ENCODE results near the gene ERGIC2. TPM values are rescaled to one million over a fixed set of nuclear protein-coding genes. Genes with fewer than 3 reads are reported as not detected.

Gene ERGIC2
- total and polyA plus RNA-seq, 2 of the 13 experiments (the other 11 are each of a cell fraction or from before 2014, with no cell fraction given), result 32.6 to 73.5 TPM

DNA sequence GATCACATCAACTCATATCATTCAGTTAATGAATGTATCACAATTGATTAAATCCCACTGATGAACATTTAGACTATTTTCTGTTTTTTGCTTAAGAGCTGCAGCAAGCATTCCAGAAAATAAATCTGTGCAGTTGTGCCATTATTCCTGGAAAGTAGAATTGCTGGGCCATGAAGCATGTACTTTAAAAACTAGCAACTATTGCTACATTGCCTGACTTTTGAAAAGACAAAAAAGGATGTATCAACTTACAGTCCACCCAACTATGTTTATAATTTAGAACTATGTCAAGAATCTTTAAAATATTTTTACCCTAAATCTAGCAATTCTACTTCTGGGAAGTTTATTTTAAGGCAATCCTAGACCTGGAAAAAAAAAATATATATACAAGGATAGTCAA is 33.4 kb upstream of the ERGIC2 start (continued):
- TF ChIP-seq ZSCAN31 (CRISPR knock-in tag; IDR thresholded peaks at IDR 0.05; ENCODE audit: low read depth), result no peak
- TF ChIP-seq, protein P1, sequence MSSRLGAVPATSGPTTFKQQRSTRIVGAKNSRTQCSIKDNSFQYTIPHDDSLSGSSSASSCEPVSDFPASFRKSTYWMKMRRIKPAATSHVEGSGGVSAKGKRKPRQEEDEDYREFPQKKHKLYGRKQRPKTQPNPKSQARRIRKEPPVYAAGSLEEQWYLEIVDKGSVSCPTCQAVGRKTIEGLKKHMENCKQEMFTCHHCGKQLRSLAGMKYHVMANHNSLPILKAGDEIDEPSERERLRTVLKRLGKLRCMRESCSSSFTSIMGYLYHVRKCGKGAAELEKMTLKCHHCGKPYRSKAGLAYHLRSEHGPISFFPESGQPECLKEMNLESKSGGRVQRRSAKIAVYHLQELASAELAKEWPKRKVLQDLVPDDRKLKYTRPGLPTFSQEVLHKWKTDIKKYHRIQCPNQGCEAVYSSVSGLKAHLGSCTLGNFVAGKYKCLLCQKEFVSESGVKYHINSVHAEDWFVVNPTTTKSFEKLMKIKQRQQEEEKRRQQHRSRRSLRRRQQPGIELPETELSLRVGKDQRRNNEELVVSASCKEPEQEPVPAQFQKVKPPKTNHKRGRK (CRISPR knock-in tag; IDR thresholded peaks at IDR 0.05), result no peak

DNA sequence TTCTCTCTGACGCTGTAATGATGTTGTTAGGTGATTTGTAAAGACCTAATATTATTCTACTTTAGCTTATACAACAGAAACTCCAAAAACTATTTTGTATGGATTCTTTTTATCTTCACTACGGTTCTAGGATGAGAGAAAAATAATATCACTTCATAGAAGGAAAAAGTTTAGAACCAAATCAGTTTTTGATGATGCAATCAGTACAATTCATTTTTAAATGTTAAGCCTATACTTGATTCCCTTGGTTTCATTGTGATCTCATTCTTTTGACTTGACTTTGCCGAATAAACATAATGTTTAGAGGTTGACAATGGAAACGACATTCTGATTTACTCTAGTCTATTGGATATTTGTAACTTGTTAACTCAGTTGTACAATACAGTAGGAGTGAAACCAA is 24.6 kb upstream of the ERGIC2 start:
- 15% methylated on average over 4 of the region's 4 CpGs for WGBS (ENCODE audit: low lambda C conversion rate)
- no peak overlapping the region for H3K4me2 ChIP-seq (ENCODE audit: low read depth, low read length)
- H3K27ac ChIP-seq (ENCODE audit: extremely low read length, insufficient read depth, low read length), result no peak overlapping the region
- DNase-seq (ENCODE audit: low spot score), result no peak
- in situ Hi-C loops (cut with HindIII; ENCODE audit: extremely low pct_ligation_motif_present, low pct_unique_long_range_greater_than_20kb) (no loop called here), intact Hi-C loops (cut with micrococcal nuclease; ENCODE audit: unreplicated experiment) (no loop called here)
- no peaks in the 10 kb centered on the region for H3K36me3 ChIP-seq (replicated peaks in 1 of 2; ENCODE audit: control insufficient read depth in 1 of 2, insufficient read depth in 2 of 2, low read length in 2 of 2)
- no peak for ATAC-seq
- no TSS peak for BruUV-seq (replicated peaks)
- no peak overlapping the region for H2AFZ ChIP-seq (ENCODE audit: low read length)
- H3K9me3 ChIP-seq (ENCODE audit: low read length), result no peaks in the 10 kb centered on the region
- CTCF ChIA-PET (ENCODE audit: low intra/inter-chr PET ratio, low total read pairs), result no interaction called here
- H3K79me2 ChIP-seq (ENCODE audit: insufficient read depth, low read length), result no peaks in the 10 kb centered on the region
- no peaks in the 10 kb centered on the region for H3K4me1 ChIP-seq (ENCODE audit: insufficient read depth, low read length)
- FAIRE-seq, result no peak
- H3K4me3 ChIP-seq (replicated peaks in 1 of 3; ENCODE audit: insufficient read depth in 1 of 3, low read depth in 2 of 3, low read length in 3 of 3), result no peak overlapping the region
- H3K9ac ChIP-seq (ENCODE audit: insufficient read depth, low read depth, low read length), result no peak overlapping the region
- no peaks in the 10 kb centered on the region for H3K27me3 ChIP-seq (ENCODE audit: control insufficient read depth in 1 of 2, insufficient read depth in 2 of 2, low read length in 2 of 2)
- no peaks in the 10 kb centered on the region for H4K20me1 ChIP-seq (ENCODE audit: insufficient read depth, low read length)
- POLR2A ChIA-PET, result no interaction called here
- TF ChIP-seq ZNF546 (CRISPR knock-in tag; conservative IDR thresholded peaks at IDR 0.05), result no peak
- TF ChIP-seq ATF7 (IDR thresholded peaks at IDR 0.05), result peak; percentile 59
- no peak for TF ChIP-seq ATF7 (CRISPR knock-in tag; IDR thresholded peaks at IDR 0.05)
- TF ChIP-seq CBX1 (IDR thresholded peaks at IDR 0.05; ENCODE audit: low read depth), result no peak
- peak; percentile 48 for TF ChIP-seq CEBPB (IDR thresholded peaks at IDR 0.05; ENCODE audit: borderline replicate concordance, low read depth, low read length)
- TF ChIP-seq, protein P2, sequence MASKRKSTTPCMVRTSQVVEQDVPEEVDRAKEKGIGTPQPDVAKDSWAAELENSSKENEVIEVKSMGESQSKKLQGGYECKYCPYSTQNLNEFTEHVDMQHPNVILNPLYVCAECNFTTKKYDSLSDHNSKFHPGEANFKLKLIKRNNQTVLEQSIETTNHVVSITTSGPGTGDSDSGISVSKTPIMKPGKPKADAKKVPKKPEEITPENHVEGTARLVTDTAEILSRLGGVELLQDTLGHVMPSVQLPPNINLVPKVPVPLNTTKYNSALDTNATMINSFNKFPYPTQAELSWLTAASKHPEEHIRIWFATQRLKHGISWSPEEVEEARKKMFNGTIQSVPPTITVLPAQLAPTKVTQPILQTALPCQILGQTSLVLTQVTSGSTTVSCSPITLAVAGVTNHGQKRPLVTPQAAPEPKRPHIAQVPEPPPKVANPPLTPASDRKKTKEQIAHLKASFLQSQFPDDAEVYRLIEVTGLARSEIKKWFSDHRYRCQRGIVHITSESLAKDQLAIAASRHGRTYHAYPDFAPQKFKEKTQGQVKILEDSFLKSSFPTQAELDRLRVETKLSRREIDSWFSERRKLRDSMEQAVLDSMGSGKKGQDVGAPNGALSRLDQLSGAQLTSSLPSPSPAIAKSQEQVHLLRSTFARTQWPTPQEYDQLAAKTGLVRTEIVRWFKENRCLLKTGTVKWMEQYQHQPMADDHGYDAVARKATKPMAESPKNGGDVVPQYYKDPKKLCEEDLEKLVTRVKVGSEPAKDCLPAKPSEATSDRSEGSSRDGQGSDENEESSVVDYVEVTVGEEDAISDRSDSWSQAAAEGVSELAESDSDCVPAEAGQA (IDR thresholded peaks at IDR 0.05; ENCODE audit: low read depth), result no peak
- TF ChIP-seq, protein P2 (CRISPR knock-in tag; IDR thresholded peaks at IDR 0.05; ENCODE audit: borderline replicate concordance), result no peak

Measured in HepG2 (cell line).